GM19240 (cell line): ENCODE results near the gene CYB5D1.

ENCODE experiments used
- DNase-seq: peaks from one replicate; pipeline ENCODE4 v3.0.0; 2011; ENCODE audit warnings: low spot score; ENCODE audit not compliant: insufficient read length

The CYB5D1 gene

GRCh38 chr17:7885367-7886226, 27.8 kb downstream of the CYB5D1 start:
- peak; percentile 43 for DNase-seq

DNA sequence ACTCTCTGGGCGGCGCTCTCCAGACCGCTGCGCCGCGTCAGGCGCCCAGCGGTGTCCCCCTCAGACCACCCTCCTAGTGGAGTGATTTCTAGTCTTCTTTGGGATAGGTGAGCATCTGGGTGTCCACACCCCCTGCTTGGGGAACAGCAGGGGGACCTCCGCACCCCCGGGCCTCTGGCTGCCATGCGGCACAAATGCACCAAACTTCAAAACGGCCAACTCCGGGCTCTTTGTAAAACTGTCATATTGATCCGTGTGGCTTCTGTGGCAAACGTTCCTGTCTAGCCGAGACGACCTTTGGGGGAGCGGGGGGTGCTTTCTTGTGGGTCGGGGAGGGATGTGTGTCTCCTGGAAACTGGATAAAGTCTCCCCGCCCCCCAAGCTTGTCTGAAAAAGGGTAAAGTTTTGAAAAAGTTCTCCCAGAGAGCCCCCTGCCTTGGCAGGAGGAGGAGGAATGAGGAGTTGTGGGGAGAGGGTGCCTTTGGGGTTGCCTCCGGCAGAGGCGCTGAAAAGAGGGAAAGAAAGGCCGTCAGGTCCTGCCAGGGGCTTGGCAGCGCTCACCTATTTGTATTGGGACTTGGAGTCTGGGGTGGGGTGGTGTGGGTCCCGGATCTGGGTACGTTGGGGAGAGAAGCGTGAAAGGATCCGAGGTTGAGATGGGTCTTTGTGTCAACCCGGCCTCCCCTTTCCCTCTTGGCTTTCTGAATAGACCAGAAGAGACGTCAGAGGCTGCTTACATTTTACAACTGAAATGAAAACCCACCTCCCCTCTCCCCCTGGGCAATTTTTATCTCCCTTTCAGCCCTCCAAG, 28.6 kb downstream of the CYB5D1 start:
- DNase-seq: no peak

- DNase-seq: no peak
These were observed 29.3 kb downstream of the CYB5D1 start for GRCh38 chr17:7887038-7887481.

DNA sequence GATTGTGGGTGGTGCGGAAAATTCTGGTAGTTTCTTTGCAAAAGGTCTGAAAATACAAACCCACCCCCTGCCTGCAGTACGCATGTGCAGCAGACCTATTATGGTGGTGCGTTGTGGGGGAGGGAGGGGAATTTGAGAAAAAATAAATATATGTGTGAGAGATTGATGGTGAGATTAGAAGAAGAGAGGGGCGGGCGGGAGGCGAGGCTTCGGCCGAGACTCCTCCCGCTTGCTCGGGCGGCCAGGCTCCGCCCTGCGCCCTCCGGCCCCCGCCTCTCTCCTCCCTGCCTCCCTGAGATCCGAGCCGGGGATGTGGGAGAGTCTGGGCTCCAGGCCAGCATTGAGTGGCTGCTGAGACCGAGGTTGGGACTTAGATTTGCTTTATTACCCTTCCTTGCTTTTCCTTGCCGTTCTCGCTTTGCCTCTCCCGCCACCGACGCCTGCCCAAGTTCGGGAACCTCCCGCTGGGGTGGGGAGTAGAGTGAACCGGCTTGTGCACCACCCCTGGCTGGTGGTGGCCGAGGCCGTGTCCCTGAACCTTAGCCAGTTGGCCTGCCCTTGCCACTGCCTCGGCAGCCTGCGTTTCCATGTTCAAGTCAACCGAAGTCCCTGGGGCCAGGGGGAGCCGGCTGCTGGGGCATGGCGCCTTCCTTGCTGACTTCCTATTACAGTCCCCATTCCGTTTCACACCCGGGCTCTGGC, 29.8 kb downstream of the CYB5D1 start:
- peak; percentile 72 for DNase-seq

DNA sequence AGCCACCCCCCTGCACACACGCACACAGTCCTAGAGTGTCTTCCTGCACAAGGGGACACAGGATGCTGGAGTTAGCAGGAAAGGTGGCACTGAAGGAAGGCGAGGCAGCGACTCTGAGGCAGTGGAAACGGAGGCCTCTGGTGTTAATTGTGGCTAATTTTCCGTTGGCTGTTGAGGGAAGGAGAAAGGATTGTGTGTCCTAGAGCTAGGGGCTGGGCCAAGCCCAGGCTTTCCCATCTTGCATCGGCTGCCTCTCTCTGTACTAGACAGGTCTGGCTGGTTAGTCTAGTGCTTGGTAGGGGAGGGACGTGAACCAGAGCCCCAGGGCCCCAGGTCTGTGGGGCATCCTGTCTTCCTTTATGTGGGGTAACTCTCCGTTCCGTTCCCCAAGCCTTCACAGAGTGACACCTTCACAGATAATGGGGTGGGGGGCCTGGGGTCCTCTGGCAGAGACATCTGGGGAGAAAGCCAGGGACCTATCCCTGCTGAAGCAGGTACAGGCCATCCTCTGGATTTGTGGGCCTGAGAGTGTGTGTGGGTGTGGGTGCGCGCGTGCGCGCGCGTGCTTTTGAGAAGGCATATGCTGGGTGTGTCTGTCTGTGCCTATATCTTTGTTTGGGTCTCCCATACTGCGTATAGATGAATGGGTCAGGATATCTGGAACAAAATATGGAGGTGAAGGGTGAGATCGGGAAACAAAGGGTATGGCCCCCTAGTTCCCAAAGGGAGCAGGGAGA, 30.5 kb downstream of the CYB5D1 start, which contains the start of gene CHD3:
Gene CHD3 (plus strand): TSS at position 606 of the 737 bp plus-strand sequence. CDS start 212 bp downstream, outside the sequence.
- no peak for DNase-seq

DNA sequence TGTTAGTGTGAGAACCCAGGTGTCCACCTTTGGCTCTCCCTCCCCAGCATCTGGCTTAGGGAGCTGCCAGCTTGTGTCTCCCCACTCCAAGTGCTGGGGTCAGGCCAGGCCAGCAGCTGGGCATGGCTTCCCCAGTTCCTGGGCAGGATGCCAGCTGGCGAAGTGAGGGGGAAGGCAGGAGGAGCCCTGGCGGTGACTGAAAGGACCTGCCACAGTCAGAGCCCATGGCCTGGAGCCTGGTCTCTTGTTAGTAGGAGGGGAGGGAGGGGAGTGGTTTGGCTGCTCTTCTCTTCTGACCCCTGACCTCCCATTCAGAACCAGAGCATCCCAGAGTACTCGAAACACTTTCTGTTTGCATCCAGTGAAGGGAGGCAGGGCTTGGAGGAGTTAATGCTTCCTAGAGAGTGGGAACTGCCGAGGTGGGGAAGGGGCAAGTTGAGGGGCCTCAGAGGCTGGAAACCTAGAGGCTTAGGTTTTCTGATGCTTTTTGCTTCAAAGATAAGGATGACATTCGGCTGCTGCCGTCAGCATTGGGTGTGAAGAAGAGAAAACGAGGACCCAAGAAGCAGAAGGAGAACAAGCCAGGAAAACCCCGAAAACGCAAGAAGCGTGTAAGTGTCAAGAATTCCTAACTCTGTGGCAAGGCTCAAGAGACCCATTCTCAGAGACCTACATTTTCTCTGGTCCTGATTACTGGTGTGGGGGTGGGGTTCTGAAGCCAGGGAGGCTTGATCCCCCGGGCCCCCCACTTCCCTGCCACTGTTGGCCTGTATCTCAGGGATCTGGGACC, 31.6 kb downstream of the CYB5D1 start:
- no peak for DNase-seq

DNA sequence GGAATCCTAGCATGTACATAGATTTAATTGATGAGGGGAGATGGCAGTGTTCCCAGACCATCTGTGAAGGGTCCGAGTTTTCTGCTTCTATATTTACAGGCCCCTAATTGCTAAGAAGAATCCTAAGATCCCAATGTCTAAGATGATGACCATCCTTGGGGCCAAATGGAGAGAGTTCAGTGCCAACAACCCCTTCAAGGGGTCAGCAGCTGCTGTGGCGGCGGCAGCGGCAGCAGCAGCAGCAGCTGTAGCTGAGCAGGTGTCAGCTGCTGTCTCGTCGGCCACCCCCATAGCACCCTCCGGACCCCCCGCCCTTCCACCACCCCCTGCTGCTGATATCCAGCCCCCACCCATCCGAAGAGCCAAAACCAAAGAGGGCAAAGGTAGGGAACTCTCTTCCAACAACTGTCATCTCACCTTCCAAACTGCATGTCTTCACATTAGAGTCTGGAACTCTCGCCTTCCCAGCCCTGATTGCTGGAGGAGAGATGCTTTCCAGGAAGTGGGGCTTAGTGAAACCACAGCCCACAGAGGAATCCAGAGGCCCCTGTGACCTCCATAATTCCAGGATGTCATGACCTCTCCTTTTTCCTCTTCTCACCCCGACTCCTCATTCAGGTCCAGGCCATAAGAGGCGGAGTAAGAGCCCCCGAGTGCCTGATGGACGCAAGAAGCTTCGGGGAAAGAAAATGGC, 35.5 kb downstream of the CYB5D1 start:
- no peak for DNase-seq

- DNase-seq: no peak
These were observed 36.4 kb downstream of the CYB5D1 start for GRCh38 chr17:7894226-7894625.

GRCh38 chr17:7894866-7895265, 37.1 kb downstream of the CYB5D1 start:
- no peak for DNase-seq

- DNase-seq: no peak
These were observed 39.3 kb downstream of the CYB5D1 start for GRCh38 chr17:7897090-7897489.

DNA sequence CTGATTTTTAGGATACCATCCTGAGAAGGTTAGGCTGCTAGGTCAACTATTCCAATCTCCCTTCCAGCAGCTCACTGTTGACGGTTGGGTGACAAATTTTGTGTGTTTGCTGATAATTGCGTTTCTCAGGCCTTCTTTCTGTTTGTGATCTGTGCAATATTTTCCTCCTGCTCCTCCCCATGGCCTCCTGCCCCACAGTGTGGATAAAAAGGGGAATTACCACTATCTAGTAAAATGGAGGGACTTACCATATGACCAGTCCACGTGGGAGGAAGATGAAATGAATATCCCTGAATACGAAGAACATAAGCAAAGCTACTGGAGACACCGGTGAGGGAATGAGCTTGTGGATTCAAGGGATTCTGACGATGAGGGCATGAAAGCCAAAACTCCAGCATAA, 40.0 kb downstream of the CYB5D1 start:
- DNase-seq: no peak

GRCh38 chr17:7903154-7904103, 45.6 kb downstream of the CYB5D1 start:
- DNase-seq: no peak

- DNase-seq: no peak
These were observed 51.3 kb downstream of the CYB5D1 start for GRCh38 chr17:7909089-7909488.

GRCh38 chr17:7910281-7910680, 52.5 kb downstream of the CYB5D1 start:
- no peak for DNase-seq

DNA sequence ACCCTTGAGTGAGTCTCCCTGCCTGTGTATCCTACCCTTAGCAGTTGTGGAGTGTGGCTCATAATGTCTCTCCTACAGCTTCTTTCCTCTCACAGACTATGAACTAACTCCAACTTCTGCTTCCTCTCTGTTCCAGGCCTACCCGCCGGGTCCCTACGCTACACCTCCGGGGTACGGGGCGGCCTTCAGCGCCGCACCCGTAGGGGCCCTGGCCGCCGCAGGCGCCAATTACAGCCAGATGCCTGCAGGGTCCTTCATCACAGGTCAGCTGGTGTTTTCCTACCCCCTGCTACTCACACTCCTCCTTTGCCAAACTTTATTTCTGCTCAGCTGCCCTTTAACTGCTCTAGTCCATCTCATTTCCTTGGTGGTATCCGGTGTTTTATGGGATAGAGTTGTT, 52.9 kb downstream of the CYB5D1 start:
- DNase-seq: no peak

GRCh38 chr17:7911116-7911515, 53.3 kb downstream of the CYB5D1 start:
- DNase-seq: no peak
